HG03354 (cell line): ENCODE measurements around the gene CEP170.
"Not testable (repeated sequence)": the region's sequence is repeated elsewhere in the genome, so short reads cannot be mapped to it uniquely, and the experiment has no call there.

ENCODE experiments used
- ATAC-seq: cut with Tn5 transposase; IDR thresholded peaks from one replicate; pipeline ENCODE4 v1.9.1; 2021; ENCODE audit warnings: mild to moderate bottlenecking; ENCODE audit not compliant: unreplicated experiment, poor library complexity, severe bottlenecking

CEP170 gene

GRCh38 chr1:243105652-243106332 is 149.3 kb downstream of the CEP170 start:
- not testable (repeated sequence) for ATAC-seq

- ATAC-seq, result not testable (repeated sequence)
These were observed 150.0 kb downstream of the CEP170 start for GRCh38 chr1:243105104-243105503.

GRCh38 chr1:243104452-243104851 is 150.6 kb downstream of the CEP170 start:
- not testable (repeated sequence) for ATAC-seq

- peak; percentile 97 for ATAC-seq
These were observed 153.5 kb downstream of the CEP170 start for GRCh38 chr1:243101551-243102050.

GRCh38 chr1:243087368-243087767 is 167.7 kb downstream of the CEP170 start:
- not testable (repeated sequence) for ATAC-seq
